HEK293 (cell line): ENCODE measurements around the gene COMMD2.
A peak's percentile ranks its signal among the peaks of the same experiment; 100 is the strongest.

Experiments
- CTCF ChIA-PET: fragments of 350-600 bp; formaldehyde crosslinking; extraction: SDS; loops from one replicate; lab custom pipeline; 2021; ENCODE audit warnings: antibody characterized with exemption; lab: Yijun Ruan, JAX
- POLR2A ChIA-PET: fragments of 300-600 bp; formaldehyde crosslinking; extraction: SDS; loops from one replicate; lab custom pipeline; 2020; ENCODE audit warnings: antibody characterized with exemption, inconsistent platforms; lab: Yijun Ruan, JAX
- H3K27ac ChIP-seq: fragments of 200-500 bp; sonication (Bioruptor generic); 2 replicates; pipeline ENCODE4 v1.5.1; 2014; ENCODE audit warnings: low read depth, low read length, control low read depth, inconsistent platforms; ENCODE audit errors: extremely low read depth
- H3K36me3 ChIP-seq, 2 experiments: fragments of 200-500 bp in 1 of 2; sonication (Bioruptor generic) in 1 of 2; 1 replicate in 1 of 2; 2 replicates in 1 of 2; pipeline ENCODE4 v1.5.1; 2014 to 2017; ENCODE audit warnings: inconsistent platforms in 2 of 2, low read length in 2 of 2; ENCODE audit not compliant: control insufficient read depth in 2 of 2, insufficient read depth in 1 of 2
- H3K4me1 ChIP-seq: fragments of 200-500 bp; sonication (Bioruptor generic); 2 replicates; pipeline ENCODE4 v1.5.1; 2014; ENCODE audit warnings: mild to moderate bottlenecking, low read length, inconsistent platforms; ENCODE audit not compliant: control insufficient read depth, insufficient read depth
- H3K4me3 ChIP-seq: 2 replicates; pipeline ENCODE4 v1.5.1; 2011; ENCODE audit warnings: low read depth, mild to moderate bottlenecking, control low read depth, low read length, moderate library complexity
- H3K9me3 ChIP-seq: fragments of 200-500 bp; sonication (Bioruptor generic); 2 replicates; pipeline ENCODE4 v1.5.1; 2014; ENCODE audit warnings: low read depth, low read length, inconsistent platforms; ENCODE audit not compliant: control insufficient read depth, insufficient read depth
- GLI4 ChIP-seq: fragments of 450-650 bp; formaldehyde crosslinking; IDR thresholded peaks from 2 replicates; pipeline ENCODE4 v1.5.1; 2016; ENCODE audit warnings: missing biosample characterization, missing genetic modification characterization
- IKZF3 ChIP-seq: fragments of 450-650 bp; IDR thresholded peaks from 2 replicates; pipeline ENCODE4 v1.5.0; 2018; ENCODE audit warnings: missing biosample characterization, mild to moderate bottlenecking, missing genetic modification characterization, moderate library complexity
- KLF1 ChIP-seq: fragments of 450-650 bp; formaldehyde crosslinking; IDR thresholded peaks from 2 replicates; pipeline ENCODE4 v1.5.1; 2016; ENCODE audit warnings: missing biosample characterization, missing genetic modification characterization
- KLF16 ChIP-seq: fragments of 450-650 bp; formaldehyde crosslinking; IDR thresholded peaks from 2 replicates; pipeline ENCODE4 v1.5.1; 2017; ENCODE audit warnings: missing biosample characterization, missing genetic modification characterization
- PRDM1 ChIP-seq: fragments of 450-650 bp; formaldehyde crosslinking; IDR thresholded peaks from 2 replicates; pipeline ENCODE4; 2016; ENCODE audit warnings: missing biosample characterization, missing genetic modification characterization
- SCRT1 ChIP-seq: fragments of 450-650 bp; formaldehyde crosslinking; IDR thresholded peaks from 2 replicates; pipeline ENCODE4 v1.5.1; 2016; ENCODE audit warnings: missing biosample characterization, missing genetic modification characterization, borderline replicate concordance
- SETDB1 ChIP-seq: IDR thresholded peaks from one replicate; pipeline ENCODE4 v1.6.1; 2017; ENCODE audit warnings: mild to moderate bottlenecking, low read length, moderate library complexity, mixed read lengths; ENCODE audit not compliant: insufficient read length
- TRIM28 ChIP-seq: IDR thresholded peaks from 2 replicates; pipeline ENCODE4 v1.6.1; 2011; ENCODE audit warnings: low read length, control low read depth, borderline replicate concordance
- ZFP3 ChIP-seq: fragments of 450-650 bp; formaldehyde crosslinking; IDR thresholded peaks from 2 replicates; pipeline ENCODE4 v1.5.1; 2016; ENCODE audit warnings: low read depth, missing biosample characterization, missing genetic modification characterization
- ZNF175 ChIP-seq: fragments of 450-650 bp; formaldehyde crosslinking; IDR thresholded peaks from 2 replicates; pipeline ENCODE4 v1.5.1; 2016; ENCODE audit warnings: missing biosample characterization, missing genetic modification characterization
- ZNF2 ChIP-seq: fragments of 450-650 bp; formaldehyde crosslinking; IDR thresholded peaks from 2 replicates; pipeline ENCODE4 v1.5.1; 2016; ENCODE audit warnings: missing biosample characterization, missing genetic modification characterization
- ZNF239 ChIP-seq: fragments of 450-650 bp; formaldehyde crosslinking; IDR thresholded peaks from 2 replicates; pipeline ENCODE4 v1.5.1; 2016; ENCODE audit warnings: missing biosample characterization, missing genetic modification characterization
- ZNF394 ChIP-seq: fragments of 450-650 bp; formaldehyde crosslinking; IDR thresholded peaks from 2 replicates; pipeline ENCODE4 v1.5.1; 2016; ENCODE audit warnings: missing biosample characterization, missing genetic modification characterization, mild to moderate bottlenecking, moderate library complexity, borderline replicate concordance
- ZNF549 ChIP-seq: fragments of 450-650 bp; IDR thresholded peaks from 2 replicates; pipeline ENCODE4 v1.5.1; 2018; ENCODE audit warnings: missing biosample characterization, missing genetic modification characterization, mild to moderate bottlenecking, inconsistent platforms, moderate library complexity
- ZNF560 ChIP-seq: fragments of 450-650 bp; formaldehyde crosslinking; IDR thresholded peaks from 2 replicates; pipeline ENCODE4 v1.5.1; 2017; ENCODE audit warnings: missing biosample characterization, missing genetic modification characterization, borderline replicate concordance
- ZNF654 ChIP-seq: fragments of 450-650 bp; formaldehyde crosslinking; IDR thresholded peaks from 2 replicates; pipeline ENCODE4 v1.5.1; 2016; ENCODE audit warnings: low read depth, missing biosample characterization, missing genetic modification characterization
- TF ChIP-seq, protein P1 (sequence below): fragments of 450-650 bp; formaldehyde crosslinking; IDR thresholded peaks from 2 replicates; pipeline ENCODE4; 2016; ENCODE audit warnings: missing biosample characterization, missing genetic modification characterization
- TF ChIP-seq, protein P2 (sequence below): fragments of 450-650 bp; IDR thresholded peaks from 2 replicates; pipeline ENCODE4 v1.5.1; 2018; ENCODE audit warnings: missing biosample characterization, missing genetic modification characterization

COMMD2 gene

GRCh38 chr3:149720918-149721317 lies 31.4 kb downstream of the COMMD2 start:
- no peaks in the 10 kb centered on the region for H3K9me3 ChIP-seq
- no peaks in the 10 kb centered on the region for H3K36me3 ChIP-seq
- peak; percentile 82 for TF ChIP-seq SETDB1
- no peak for TF ChIP-seq IKZF3 (tag by site-specific recombination)
- no peak for TF ChIP-seq KLF16 (tag by site-specific recombination)
- ChIA-PET CTCF (interaction anchor here (0.6 to 0.8 kb wide), 2 partner anchors 190 to 285 kb away, joined by 3 read pairs; no protein-coding TSS in a partner anchor), POLR2A (no interaction called here)
- no peak overlapping the region for H3K27ac ChIP-seq
- no peaks in the 10 kb centered on the region for H3K4me1 ChIP-seq
- no peak overlapping the region for H3K4me3 ChIP-seq

GRCh38 chr3:149717391-149718056 lies 34.8 kb downstream of the COMMD2 start:
- no peaks in the 10 kb centered on the region for H3K4me1 ChIP-seq
- no peak overlapping the region for H3K4me3 ChIP-seq
- H3K9me3 ChIP-seq = no peaks in the 10 kb centered on the region
- no peaks in the 10 kb centered on the region for H3K36me3 ChIP-seq
- no peak overlapping the region for H3K27ac ChIP-seq
- POLR2A ChIA-PET = interaction anchor here (1.0 kb wide), 1 partner anchor 60 kb away, joined by 3 read pairs; the partner anchor contains the start of gene WWTR1
- TF ChIP-seq, protein P1, sequence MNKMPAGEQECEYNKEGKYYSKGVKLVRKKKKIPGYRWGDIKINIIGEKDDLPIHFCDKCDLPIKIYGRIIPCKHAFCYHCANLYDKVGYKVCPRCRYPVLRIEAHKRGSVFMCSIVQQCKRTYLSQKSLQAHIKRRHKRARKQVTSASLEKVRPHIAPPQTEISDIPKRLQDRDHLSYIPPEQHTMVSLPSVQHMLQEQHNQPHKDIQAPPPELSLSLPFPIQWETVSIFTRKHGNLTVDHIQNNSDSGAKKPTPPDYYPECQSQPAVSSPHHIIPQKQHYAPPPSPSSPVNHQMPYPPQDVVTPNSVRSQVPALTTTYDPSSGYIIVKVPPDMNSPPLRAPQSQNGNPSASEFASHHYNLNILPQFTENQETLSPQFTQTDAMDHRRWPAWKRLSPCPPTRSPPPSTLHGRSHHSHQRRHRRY (tag by site-specific recombination) = no peak
- TF ChIP-seq PRDM1 (tag by site-specific recombination) (peak; percentile 38; the same call in 1 of the 2 replicates), ZNF654 (peak; percentile 29)
- CTCF ChIA-PET = interaction anchor here (0.6 to 2.2 kb wide), 37 partner anchors 8 to 762 kb away, joined by 3 to 16 read pairs (median 4); partner anchors contain the start of genes COMMD2 and WWTR1

- ChIA-PET POLR2A (interaction anchor here (1.0 kb wide), 1 partner anchor 59 kb away, joined by 3 read pairs; the partner anchor contains the start of gene WWTR1), CTCF (interaction anchor here (0.5 to 2.2 kb wide), 39 partner anchors 9 to 761 kb away, joined by 3 to 16 read pairs (median 4); partner anchors contain the start of genes COMMD2 and WWTR1)
- H3K36me3 ChIP-seq = no peaks in the 10 kb centered on the region
- no peak overlapping the region for H3K4me3 ChIP-seq
- no peaks in the 10 kb centered on the region for H3K4me1 ChIP-seq
- TF ChIP-seq ZNF175 (tag by site-specific recombination) = no peak
- no peak for TF ChIP-seq ZNF560 (tag by site-specific recombination)
- TF ChIP-seq ZNF2 (tag by site-specific recombination) = no peak
- no peak for TF ChIP-seq ZNF549 (tag by site-specific recombination)
- no peak for TF ChIP-seq GLI4 (tag by site-specific recombination)
- no peak for TF ChIP-seq TRIM28
- no peaks in the 10 kb centered on the region for H3K9me3 ChIP-seq
- no peak overlapping the region for H3K27ac ChIP-seq
These were observed 35.3 kb downstream of the COMMD2 start for GRCh38 chr3:149716984-149717383.

GRCh38 chr3:149715247-149715646 lies 37.0 kb downstream of the COMMD2 start:
- TF ChIP-seq SCRT1 (tag by site-specific recombination) = no peak
- no peak for TF ChIP-seq ZNF394 (tag by site-specific recombination)
- TF ChIP-seq ZFP3 = no peak
- TF ChIP-seq KLF1 (tag by site-specific recombination) = no peak
- no peak for TF ChIP-seq ZNF239 (tag by site-specific recombination)
- TF ChIP-seq, protein P2, sequence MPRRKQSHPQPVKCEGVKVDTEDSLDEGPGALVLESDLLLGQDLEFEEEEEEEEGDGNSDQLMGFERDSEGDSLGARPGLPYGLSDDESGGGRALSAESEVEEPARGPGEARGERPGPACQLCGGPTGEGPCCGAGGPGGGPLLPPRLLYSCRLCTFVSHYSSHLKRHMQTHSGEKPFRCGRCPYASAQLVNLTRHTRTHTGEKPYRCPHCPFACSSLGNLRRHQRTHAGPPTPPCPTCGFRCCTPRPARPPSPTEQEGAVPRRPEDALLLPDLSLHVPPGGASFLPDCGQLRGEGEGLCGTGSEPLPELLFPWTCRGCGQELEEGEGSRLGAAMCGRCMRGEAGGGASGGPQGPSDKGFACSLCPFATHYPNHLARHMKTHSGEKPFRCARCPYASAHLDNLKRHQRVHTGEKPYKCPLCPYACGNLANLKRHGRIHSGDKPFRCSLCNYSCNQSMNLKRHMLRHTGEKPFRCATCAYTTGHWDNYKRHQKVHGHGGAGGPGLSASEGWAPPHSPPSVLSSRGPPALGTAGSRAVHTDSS = no peak
- ChIA-PET CTCF (interaction anchor here (1.1 kb wide), 1 partner anchor 184 kb away, joined by 4 read pairs; no protein-coding TSS in a partner anchor), POLR2A (no interaction called here)
- H3K9me3 ChIP-seq = no peaks in the 10 kb centered on the region
- H3K4me3 ChIP-seq = no peak overlapping the region
- H3K36me3 ChIP-seq = no peaks in the 10 kb centered on the region
- no peaks in the 10 kb centered on the region for H3K4me1 ChIP-seq
- H3K27ac ChIP-seq = no peak overlapping the region
